ENCODE measurements around the gene MAST2.

GRCh38 chr1:46043458-46044017 is 240.1 kb downstream of the MAST2 start:
- TF ChIP-seq, protein P1, sequence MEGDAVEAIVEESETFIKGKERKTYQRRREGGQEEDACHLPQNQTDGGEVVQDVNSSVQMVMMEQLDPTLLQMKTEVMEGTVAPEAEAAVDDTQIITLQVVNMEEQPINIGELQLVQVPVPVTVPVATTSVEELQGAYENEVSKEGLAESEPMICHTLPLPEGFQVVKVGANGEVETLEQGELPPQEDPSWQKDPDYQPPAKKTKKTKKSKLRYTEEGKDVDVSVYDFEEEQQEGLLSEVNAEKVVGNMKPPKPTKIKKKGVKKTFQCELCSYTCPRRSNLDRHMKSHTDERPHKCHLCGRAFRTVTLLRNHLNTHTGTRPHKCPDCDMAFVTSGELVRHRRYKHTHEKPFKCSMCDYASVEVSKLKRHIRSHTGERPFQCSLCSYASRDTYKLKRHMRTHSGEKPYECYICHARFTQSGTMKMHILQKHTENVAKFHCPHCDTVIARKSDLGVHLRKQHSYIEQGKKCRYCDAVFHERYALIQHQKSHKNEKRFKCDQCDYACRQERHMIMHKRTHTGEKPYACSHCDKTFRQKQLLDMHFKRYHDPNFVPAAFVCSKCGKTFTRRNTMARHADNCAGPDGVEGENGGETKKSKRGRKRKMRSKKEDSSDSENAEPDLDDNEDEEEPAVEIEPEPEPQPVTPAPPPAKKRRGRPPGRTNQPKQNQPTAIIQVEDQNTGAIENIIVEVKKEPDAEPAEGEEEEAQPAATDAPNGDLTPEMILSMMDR (conservative IDR thresholded peaks at IDR 0.05 in 1 of 2, IDR thresholded peaks at IDR 0.05 in 1 of 2; ENCODE audit: extremely low read depth in 1 of 2, insufficient read depth in 1 of 2, low read depth in 1 of 2, low read length in 2 of 2) = no peak
- no peak for TF ChIP-seq EZH2 (IDR thresholded peaks at IDR 0.05; ENCODE audit: borderline replicate concordance, low read length)

All from mammary epithelial cell (primary cell).